Osteoblast (primary cell): ENCODE measurements around the gene NARS2. TPM values are rescaled to one million over a fixed set of nuclear protein-coding genes. Genes with fewer than 3 reads are reported as not detected.

Experiments used
- DNase-seq: peaks from one replicate; pipeline ENCODE4 v3.0.0; 2011; ENCODE audit warnings: low spot score, mixed read lengths; ENCODE audit not compliant: insufficient read length; ENCODE audit errors: missing footprints
- H2AFZ ChIP-seq: 2 replicates; pipeline ENCODE4 v1.6.0; 2011; ENCODE audit warnings: mild to moderate bottlenecking, low read length
- H3K27ac ChIP-seq: 2 replicates; pipeline ENCODE4 v1.5.1; 2011; ENCODE audit warnings: mild to moderate bottlenecking, low read depth, low read length, moderate library complexity
- H3K27me3 ChIP-seq: 2 replicates; pipeline ENCODE4 v1.6.0; 2012; ENCODE audit warnings: mild to moderate bottlenecking, control low read depth, inconsistent platforms, low read length, moderate library complexity; ENCODE audit not compliant: insufficient read depth
- H3K36me3 ChIP-seq: 2 replicates; pipeline ENCODE4 v1.5.1; 2011; ENCODE audit warnings: mild to moderate bottlenecking, low read length, control low read depth, moderate library complexity; ENCODE audit not compliant: insufficient read depth
- H3K4me1 ChIP-seq: 2 replicates; pipeline ENCODE4 v1.5.1; 2011; ENCODE audit warnings: mild to moderate bottlenecking, low read length, control low read depth, moderate library complexity; ENCODE audit not compliant: insufficient read depth
- H3K4me2 ChIP-seq: 2 replicates; pipeline ENCODE4 v1.6.0; 2011; ENCODE audit warnings: mild to moderate bottlenecking, low read length; ENCODE audit not compliant: insufficient read depth
- H3K4me3 ChIP-seq: fragments of 200-600 bp; sonication (generic); 3 replicates; pipeline ENCODE4 v1.5.1; 2012; ENCODE audit warnings: mild to moderate bottlenecking, low read length, inconsistent platforms; ENCODE audit not compliant: insufficient read depth
- H3K79me2 ChIP-seq: 2 replicates; pipeline ENCODE4 v1.6.0; 2012; ENCODE audit warnings: mild to moderate bottlenecking, low read length, control low read depth, inconsistent platforms; ENCODE audit not compliant: insufficient read depth
- H3K9me3 ChIP-seq: 2 replicates; pipeline ENCODE4 v1.5.1; 2011; ENCODE audit warnings: low read depth, low read length, control low read depth
- H4K20me1 ChIP-seq: 2 replicates; pipeline ENCODE4 v1.6.0; 2012; ENCODE audit warnings: mild to moderate bottlenecking, low read length, control low read depth; ENCODE audit not compliant: insufficient read depth
- CTCF ChIP-seq: IDR thresholded peaks from 2 replicates; pipeline ENCODE4 v1.5.1; 2011; ENCODE audit warnings: mild to moderate bottlenecking, low read depth, low read length, moderate library complexity; ENCODE audit errors: extremely low read depth
- total RNA-seq: library from RNA; depleted of rRNA; stranded (reverse); fragments of >200 nt; gene quantifications from 2 replicates; pipeline ENCODE4 v1.2.3, GENCODE V29; 2012

NARS2 gene
- total RNA-seq, 1 donor, result 19.5 TPM

DNA sequence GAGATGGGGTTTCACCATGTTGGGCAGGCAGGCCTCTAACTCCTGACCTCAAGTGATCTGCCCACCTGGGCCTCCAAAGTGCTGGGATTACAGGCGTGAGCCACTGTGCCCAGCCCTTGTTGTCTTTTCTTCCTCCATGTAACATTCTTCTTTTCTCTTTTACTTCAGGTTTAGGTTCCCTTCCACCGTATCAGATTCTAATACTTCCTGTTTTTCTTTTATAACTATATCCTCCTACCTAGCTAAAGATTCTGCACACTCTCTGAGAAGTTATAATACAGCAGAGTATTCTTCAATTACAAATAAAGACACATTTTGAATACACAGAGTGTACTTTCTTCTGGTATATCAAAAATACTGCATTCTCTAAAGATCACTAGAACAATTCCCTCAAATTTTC is 123.8 kb downstream of the NARS2 start:
- Histone ChIP-seq H3K4me1 (no peaks in the 10 kb centered on the region), H3K36me3 (no peaks in the 10 kb centered on the region), H3K27ac (no peak overlapping the region), H3K4me3 (no peak overlapping the region), H3K27me3 (no peaks in the 10 kb centered on the region), H4K20me1 (no peaks in the 10 kb centered on the region), H3K79me2 (no peaks in the 10 kb centered on the region), H2AFZ (no peak overlapping the region), H3K4me2 (no peak overlapping the region), H3K9me3 (no peaks in the 10 kb centered on the region)
- DNase-seq, result no peak
- TF ChIP-seq CTCF, result no peak

- no peak for TF ChIP-seq CTCF
- H3K27ac ChIP-seq, result peak overlapping the region; percentile 17
- no peak overlapping the region for H3K4me3 ChIP-seq
- no peak overlapping the region for H3K4me2 ChIP-seq
- H3K27me3 ChIP-seq, result no peaks in the 10 kb centered on the region
- no peaks in the 10 kb centered on the region for H3K9me3 ChIP-seq
- no peaks in the 10 kb centered on the region for H4K20me1 ChIP-seq
- no peaks in the 10 kb centered on the region for H3K4me1 ChIP-seq
- DNase-seq, result peak; percentile 62
- no peak overlapping the region for H2AFZ ChIP-seq
- no peaks in the 10 kb centered on the region for H3K79me2 ChIP-seq
- H3K36me3 ChIP-seq, result no peaks in the 10 kb centered on the region
Measured at GRCh38 chr11:78449866-78450265, 124.8 kb downstream of the NARS2 start.

DNA sequence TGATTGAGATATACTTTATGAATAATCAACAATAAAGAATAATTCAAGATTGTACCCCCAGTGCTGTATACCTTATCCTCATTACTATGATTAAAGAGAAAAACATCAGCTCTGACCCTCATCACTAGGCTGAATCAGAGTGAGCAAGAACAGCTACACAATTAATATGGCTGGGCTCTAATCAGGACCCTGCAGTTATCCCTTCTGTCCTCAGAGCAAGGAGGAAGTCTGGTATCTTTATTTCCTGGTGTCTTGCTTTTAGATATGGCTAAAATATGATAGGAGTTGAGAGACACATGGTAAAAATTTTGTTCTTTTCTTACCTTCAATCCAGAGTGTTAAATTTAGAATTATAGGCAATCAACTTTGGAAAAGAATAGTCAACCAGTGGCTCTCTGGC is 128.5 kb downstream of the NARS2 start:
- no peak for TF ChIP-seq CTCF
- Histone ChIP-seq H3K79me2 (no peaks in the 10 kb centered on the region), H3K27ac (no peak overlapping the region)

DNA sequence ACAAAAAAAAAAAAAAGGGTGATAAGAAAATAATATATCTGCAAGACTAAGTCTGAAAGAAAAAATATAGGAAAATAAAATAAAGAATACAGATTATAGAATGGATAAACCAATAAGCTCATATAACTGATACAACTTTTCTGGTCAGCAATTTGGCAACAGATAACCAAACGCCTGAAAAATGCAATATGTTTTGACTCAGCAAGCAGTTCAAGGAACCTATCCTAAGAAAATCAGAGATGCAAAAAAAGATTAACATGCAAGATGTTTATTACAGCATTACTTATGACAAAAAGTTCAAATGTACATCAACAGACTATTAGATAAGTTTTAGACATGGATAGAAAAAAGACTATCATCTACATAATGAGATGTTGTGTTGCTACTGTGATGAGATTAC is 129.9 kb downstream of the NARS2 start:
- Histone ChIP-seq H3K36me3 (peaks cover 5% of the 10 kb centered on the region), H4K20me1 (no peaks in the 10 kb centered on the region)
- no peak for TF ChIP-seq CTCF

More for the DNA sequence above, 128.5 kb downstream of the NARS2 start:
- Histone ChIP-seq H3K9me3 (no peaks in the 10 kb centered on the region), H3K27me3 (no peaks in the 10 kb centered on the region), H2AFZ (no peak overlapping the region), H4K20me1 (no peaks in the 10 kb centered on the region), H3K4me3 (no peak overlapping the region), H3K36me3 (peaks cover 5% of the 10 kb centered on the region), H3K4me1 (no peaks in the 10 kb centered on the region), H3K4me2 (no peak overlapping the region)
- no peak for DNase-seq

More for the DNA sequence above, 129.9 kb downstream of the NARS2 start:
- no peaks in the 10 kb centered on the region for H3K9me3 ChIP-seq
- no peak overlapping the region for H3K27ac ChIP-seq
- H3K79me2 ChIP-seq, result no peaks in the 10 kb centered on the region
- H3K27me3 ChIP-seq, result no peaks in the 10 kb centered on the region
- H3K4me2 ChIP-seq, result no peak overlapping the region
- H3K4me3 ChIP-seq, result no peak overlapping the region
- no peak overlapping the region for H2AFZ ChIP-seq
- H3K4me1 ChIP-seq, result no peaks in the 10 kb centered on the region
- no peak for DNase-seq
